AG09309 (cell line): ENCODE measurements around the gene LRRC8B.

ENCODE experiments used
- DNase-seq: peaks from one replicate; pipeline ENCODE4 v3.0.0-alpha.2; 2010; ENCODE audit warnings: low read depth
- H3K4me3 ChIP-seq: 2 replicates; pipeline ENCODE4 v1.5.1; 2011; ENCODE audit warnings: mild to moderate bottlenecking, low read depth, low read length, moderate library complexity; ENCODE audit not compliant: control insufficient read depth
- CTCF ChIP-seq: IDR thresholded peaks from 2 replicates; pipeline ENCODE4 v1.5.1; 2011; ENCODE audit warnings: mild to moderate bottlenecking, low read depth, low read length, inconsistent platforms; ENCODE audit not compliant: insufficient read depth, control insufficient read depth; ENCODE audit errors: missing control alignments

The LRRC8B gene

GRCh38 chr1:89487972-89488371 is 36.7 kb upstream of the LRRC8B start:
- no peak for DNase-seq
- H3K4me3 ChIP-seq, result no peak overlapping the region
- TF ChIP-seq CTCF, result no peak

- no peak for DNase-seq
Observed at GRCh38 chr1:89489047-89489729, 35.4 kb upstream of the LRRC8B start.

GRCh38 chr1:89490389-89490788 is 34.2 kb upstream of the LRRC8B start:
- no peak for DNase-seq
- TF ChIP-seq CTCF, result no peak
- no peak overlapping the region for H3K4me3 ChIP-seq

More at GRCh38 chr1:89489047-89489729, 35.4 kb upstream of the LRRC8B start:
- H3K4me3 ChIP-seq, result no peak overlapping the region
- TF ChIP-seq CTCF, result no peak

GRCh38 chr1:89499320-89499719 is 25.3 kb upstream of the LRRC8B start:
- TF ChIP-seq CTCF, result no peak
- H3K4me3 ChIP-seq, result no peak overlapping the region
- DNase-seq, result no peak

GRCh38 chr1:89502042-89502441 is 22.6 kb upstream of the LRRC8B start:
- H3K4me3 ChIP-seq, result no peak overlapping the region
- no peak for DNase-seq
- TF ChIP-seq CTCF, result no peak

- DNase-seq, result no peak
- TF ChIP-seq CTCF, result no peak
Observed at GRCh38 chr1:89502895-89503294, 21.7 kb upstream of the LRRC8B start.

More at GRCh38 chr1:89502895-89503294, 21.7 kb upstream of the LRRC8B start:
- H3K4me3 ChIP-seq, result no peak overlapping the region
